Neural cell (in vitro differentiated cells): ENCODE measurements around the gene CEP78. TPM values are rescaled to one million over a fixed set of nuclear protein-coding genes. Genes with fewer than 3 reads are reported as not detected.

ENCODE experiments used
- H2AFZ ChIP-seq: fragments of 200-600, 300-800 bp; sonication (generic), shearing (Covaris generic); 2 replicates; pipeline ENCODE4 v1.6.0; 2014; ENCODE audit warnings: low read depth, mild to moderate bottlenecking, antibody characterized with exemption, low read length, moderate library complexity
- H3F3A ChIP-seq: fragments of 200-600 bp; shearing (Covaris generic); 2 replicates; pipeline ENCODE4 v1.6.1; 2016; ENCODE audit warnings: mild to moderate bottlenecking, moderate library complexity, mixed read lengths, antibody characterized with exemption, low read length; ENCODE audit not compliant: insufficient read depth, poor library complexity, severe bottlenecking
- H3K27ac ChIP-seq: fragments of 200-600, 300-800 bp; sonication (generic), shearing (Covaris generic); 2 replicates; pipeline ENCODE4 v1.5.1; 2014; ENCODE audit warnings: mild to moderate bottlenecking, low read length, moderate library complexity
- H3K27me3 ChIP-seq: fragments of 300-800, 200-600 bp; sonication (generic), shearing (Covaris generic); 2 replicates; pipeline ENCODE4 v1.6.0; 2014; ENCODE audit warnings: mild to moderate bottlenecking, low read depth, low read length, moderate library complexity; ENCODE audit not compliant: insufficient read depth
- H3K36me3 ChIP-seq: fragments of 300-800, 200-600 bp; sonication (generic), shearing (Covaris generic); 2 replicates; pipeline ENCODE4 v1.5.1; 2014; ENCODE audit warnings: mild to moderate bottlenecking, antibody characterized with exemption, low read length, moderate library complexity; ENCODE audit not compliant: insufficient read depth
- H3K4me2 ChIP-seq: fragments of 300-800, 200-600 bp; sonication (generic), shearing (Covaris generic); 2 replicates; pipeline ENCODE4 v1.6.0; 2014; ENCODE audit warnings: mild to moderate bottlenecking, low read length
- H3K4me3 ChIP-seq: fragments of 300-800, 200-600 bp; sonication (generic), shearing (Covaris generic); 2 replicates; pipeline ENCODE4 v1.5.1; 2014; ENCODE audit warnings: mild to moderate bottlenecking, low read length, moderate library complexity
- H3K79me2 ChIP-seq: fragments of 200-600 bp; shearing (Covaris generic); replicated peaks from 2 replicates; pipeline ENCODE4 v1.6.0; 2014; ENCODE audit warnings: mild to moderate bottlenecking, low read length, moderate library complexity; ENCODE audit not compliant: insufficient read depth
- H3K9ac ChIP-seq: fragments of 300-800, 200-600 bp; sonication (generic), shearing (Covaris generic); 2 replicates; pipeline ENCODE4 v1.6.1; 2016; ENCODE audit warnings: mild to moderate bottlenecking, low read length, mixed read lengths
- H3K9me2 ChIP-seq: fragments of 200-600 bp; shearing (Covaris generic); 2 replicates; pipeline ENCODE4 v1.6.1; 2016; ENCODE audit warnings: mild to moderate bottlenecking, low read length, mixed read lengths; ENCODE audit not compliant: insufficient read depth
- H3K9me3 ChIP-seq: fragments of 200-600, 300-800 bp; sonication (generic), shearing (Covaris generic); 2 replicates; pipeline ENCODE4 v1.6.1; 2016; ENCODE audit warnings: mild to moderate bottlenecking, mixed run types, low read length, moderate library complexity, mixed read lengths
- H4K20me1 ChIP-seq: fragments of 200-600 bp; shearing (Covaris generic); 2 replicates; pipeline ENCODE4 v1.6.1; 2016; ENCODE audit warnings: mild to moderate bottlenecking, mixed run types; ENCODE audit not compliant: insufficient read depth
- CTCF ChIP-seq: fragments of 450-650 bp; IDR thresholded peaks from 2 replicates; pipeline ENCODE4 v1.5.1; 2014; ENCODE audit warnings: antibody characterized with exemption, mild to moderate bottlenecking, moderate library complexity; ENCODE audit not compliant: poor library complexity, severe bottlenecking
- EP300 ChIP-seq: fragments of 450-650 bp; conservative IDR thresholded peaks from 2 replicates; pipeline ENCODE4 v1.6.1; 2014; ENCODE audit warnings: antibody characterized with exemption, mild to moderate bottlenecking, moderate library complexity; ENCODE audit not compliant: poor library complexity, severe bottlenecking
- EZH2 ChIP-seq: fragments of 200-600, 300-800 bp; shearing (Covaris generic), sonication (generic); IDR thresholded peaks from 2 replicates; pipeline ENCODE4 v1.6.1; 2014; ENCODE audit warnings: antibody characterized with exemption, low read length, borderline replicate concordance, mild to moderate bottlenecking; ENCODE audit not compliant: insufficient read depth, poor library complexity, severe bottlenecking
- MXI1 ChIP-seq: fragments of 450-650 bp; conservative IDR thresholded peaks from 2 replicates; pipeline ENCODE4 v1.6.1; 2014; ENCODE audit warnings: antibody characterized with exemption, mild to moderate bottlenecking; ENCODE audit not compliant: poor library complexity, severe bottlenecking
- POLR2AphosphoS5 ChIP-seq: IDR thresholded peaks from 2 replicates; pipeline ENCODE4 v1.6.1; 2012
- RAD21 ChIP-seq: fragments of 450-650 bp; conservative IDR thresholded peaks from 2 replicates; pipeline ENCODE4 v1.6.1; 2014; ENCODE audit warnings: antibody characterized with exemption, mild to moderate bottlenecking, moderate library complexity
- REST ChIP-seq: IDR thresholded peaks from 2 replicates; pipeline ENCODE4 v1.6.1; 2012; ENCODE audit warnings: borderline replicate concordance
- SMC3 ChIP-seq: fragments of 450-650 bp; conservative IDR thresholded peaks from 2 replicates; pipeline ENCODE4 v1.6.1; 2014; ENCODE audit warnings: antibody characterized with exemption, mild to moderate bottlenecking, moderate library complexity; ENCODE audit not compliant: poor library complexity
- TAF1 ChIP-seq: IDR thresholded peaks from 2 replicates; pipeline ENCODE4 v1.6.1; 2012; ENCODE audit warnings: low read depth
- polyA plus RNA-seq: library from polyadenylated mRNA; depleted of rRNA; stranded (reverse); fragments of >200 nt; gene quantifications from 2 replicates; pipeline ENCODE4 v1.2.3, GENCODE V29; 2014

CEP78 gene
- polyA plus RNA-seq, 1 donor from 2014 or later, result 57.8 TPM

DNA sequence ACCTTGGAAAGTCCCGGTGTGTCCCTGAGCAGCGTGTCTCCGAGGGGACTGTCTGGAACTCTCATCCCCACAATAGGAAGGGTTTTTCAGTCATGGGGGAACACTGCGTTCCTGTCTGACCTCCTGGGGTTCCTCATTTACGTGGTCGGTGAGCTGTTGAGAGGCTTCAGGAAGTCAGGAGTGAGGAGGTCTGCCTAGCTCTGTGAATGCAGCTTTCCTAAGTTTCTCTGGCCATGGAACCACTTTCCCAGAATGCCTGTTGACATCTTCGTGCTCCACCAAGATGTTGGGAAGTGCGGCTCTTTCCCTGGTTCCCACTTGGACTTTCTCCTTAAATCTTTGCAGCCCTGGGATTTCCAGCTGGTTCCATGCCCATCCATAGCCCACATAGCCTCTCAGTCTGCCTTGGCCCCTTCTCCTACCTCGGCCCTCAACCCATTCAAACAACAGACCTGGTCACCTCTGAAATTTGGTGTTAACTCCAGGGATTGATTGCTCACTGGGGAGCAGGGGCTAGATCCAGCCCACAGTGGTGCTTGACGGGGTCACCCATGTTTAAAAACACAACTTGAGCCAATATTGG is 88.3 kb downstream of the CEP78 start:
- no peak overlapping the region for H3K4me2 ChIP-seq
- H3K27me3 ChIP-seq, result no peaks in the 10 kb centered on the region
- H3K9ac ChIP-seq, result no peak overlapping the region
- no peaks in the 10 kb centered on the region for H3K36me3 ChIP-seq
- no peaks in the 10 kb centered on the region for H3K9me3 ChIP-seq
- H3F3A ChIP-seq, result peaks cover 3% of the 10 kb centered on the region
- TF ChIP-seq POLR2AphosphoS5 (no peak), EZH2 (no peak), CTCF (no peak), REST (no peak), RAD21 (no peak), MXI1 (no peak), TAF1 (no peak), EP300 (no peak), SMC3 (no peak)
- no peaks in the 10 kb centered on the region for H3K9me2 ChIP-seq
- no peaks in the 10 kb centered on the region for H4K20me1 ChIP-seq
- no peaks in the 10 kb centered on the region for H3K79me2 ChIP-seq
- no peak overlapping the region for H2AFZ ChIP-seq
- H3K4me3 ChIP-seq, result no peak overlapping the region
- no peak overlapping the region for H3K27ac ChIP-seq

GRCh38 chr9:78324682-78325081 is 88.8 kb downstream of the CEP78 start:
- no peaks in the 10 kb centered on the region for H3K79me2 ChIP-seq
- no peaks in the 10 kb centered on the region for H3K27me3 ChIP-seq
- H3K4me3 ChIP-seq, result no peak overlapping the region
- H3K9me2 ChIP-seq, result no peaks in the 10 kb centered on the region
- H3K4me2 ChIP-seq, result no peak overlapping the region
- H3K9me3 ChIP-seq, result no peaks in the 10 kb centered on the region
- TF ChIP-seq POLR2AphosphoS5, result no peak
- TF ChIP-seq REST, result no peak
- no peak for TF ChIP-seq EP300
- TF ChIP-seq MXI1, result no peak
- no peak for TF ChIP-seq CTCF
- no peak for TF ChIP-seq TAF1
- no peak for TF ChIP-seq RAD21
- no peak for TF ChIP-seq EZH2
- no peak for TF ChIP-seq SMC3
- peak overlapping the region; percentile 81 for H3K27ac ChIP-seq
- peaks cover 3% of the 10 kb centered on the region for H3F3A ChIP-seq
- H3K36me3 ChIP-seq, result no peaks in the 10 kb centered on the region
- peak overlapping the region; percentile 55 for H3K9ac ChIP-seq
- no peak overlapping the region for H2AFZ ChIP-seq
- no peaks in the 10 kb centered on the region for H4K20me1 ChIP-seq
